ENCODE measurements around the gene CAPNS1.
A peak's percentile ranks its signal among the peaks of the same experiment; 100 is the strongest.

CAPNS1 gene

DNA sequence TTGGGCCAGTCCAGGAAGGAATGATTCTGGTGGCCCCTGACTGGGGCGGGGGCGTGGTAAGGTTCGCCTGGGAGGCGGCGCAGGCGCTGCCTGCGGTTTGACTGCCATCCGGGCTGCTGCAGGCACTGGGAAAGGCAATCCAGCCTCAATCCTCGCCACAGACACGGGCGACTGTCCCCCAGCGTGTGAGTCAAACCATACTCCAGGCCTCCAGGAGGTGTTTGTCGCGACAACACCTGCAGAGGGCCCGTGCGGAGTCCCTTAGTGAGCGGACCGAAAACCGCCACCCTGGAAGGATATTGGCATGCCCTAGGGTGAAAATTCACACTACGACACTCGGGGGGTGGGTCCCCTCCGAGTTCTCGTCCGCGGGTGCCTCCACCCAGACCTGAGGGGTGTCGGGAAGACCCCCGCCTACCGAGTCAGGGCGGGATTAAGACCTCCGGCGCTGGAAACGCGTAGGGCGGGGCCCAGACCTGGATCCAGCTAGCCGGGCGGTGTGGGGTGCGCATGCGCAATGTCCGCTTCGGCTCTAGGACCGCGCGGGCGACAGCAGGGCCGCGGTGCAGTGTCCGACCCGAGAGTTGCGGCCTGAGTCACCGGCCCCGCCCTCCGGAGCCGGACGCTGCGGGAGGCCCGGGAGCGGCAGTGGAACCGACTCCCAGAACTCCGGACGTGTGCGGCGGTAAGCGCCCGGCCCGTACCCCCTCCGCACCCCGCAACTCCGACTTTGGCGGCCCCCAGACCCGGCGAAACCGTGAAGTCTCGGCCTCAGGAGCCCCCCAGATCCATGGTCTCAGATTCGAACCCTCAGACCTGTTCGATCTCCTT lies at the start of gene CAPNS1:
TSS of gene CAPNS1 (plus strand) at position 594 of the 831 bp plus-strand sequence. CDS start 946 bp downstream, outside the sequence.
- peak; percentile 97 for DNase-seq (ENCODE audit: low spot score)

DNA sequence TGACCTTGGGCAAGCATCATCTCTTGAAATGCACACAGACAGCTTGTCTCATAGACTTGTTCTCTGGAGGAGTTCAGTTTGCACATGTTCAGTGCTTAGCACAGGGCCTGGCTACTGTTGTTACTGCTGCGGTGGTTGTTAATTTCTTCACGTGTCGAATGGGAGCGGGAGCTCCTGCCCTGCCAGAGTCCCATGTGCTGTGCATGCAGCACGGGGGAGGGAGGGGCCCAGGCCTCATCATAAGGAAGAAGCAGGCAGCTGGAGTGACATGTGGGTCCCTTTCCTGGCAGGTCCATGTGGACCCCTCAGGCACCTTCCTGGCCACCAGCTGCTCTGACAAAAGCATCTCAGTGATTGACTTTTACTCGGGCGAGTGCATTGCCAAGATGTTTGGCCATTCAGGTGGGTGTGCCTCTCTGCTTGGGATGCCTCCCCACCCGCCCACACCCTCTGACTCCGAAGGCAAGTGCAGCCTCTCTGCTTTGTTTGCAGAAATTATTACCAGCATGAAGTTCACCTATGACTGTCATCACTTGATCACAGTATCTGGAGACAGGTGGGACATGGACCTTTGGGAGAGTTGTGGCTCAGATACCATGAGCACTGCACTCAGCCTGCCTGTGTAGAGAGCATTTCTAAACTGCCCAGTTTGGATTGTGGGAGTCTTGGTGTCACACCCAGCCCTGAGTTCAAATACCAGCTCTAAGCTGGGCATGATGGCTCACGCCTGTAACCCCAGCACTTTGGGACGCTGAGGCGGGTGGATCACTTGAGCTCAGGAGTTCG lies 48.8 kb upstream of the CAPNS1 start:
- DNase-seq (ENCODE audit: low spot score) = no peak

DNA sequence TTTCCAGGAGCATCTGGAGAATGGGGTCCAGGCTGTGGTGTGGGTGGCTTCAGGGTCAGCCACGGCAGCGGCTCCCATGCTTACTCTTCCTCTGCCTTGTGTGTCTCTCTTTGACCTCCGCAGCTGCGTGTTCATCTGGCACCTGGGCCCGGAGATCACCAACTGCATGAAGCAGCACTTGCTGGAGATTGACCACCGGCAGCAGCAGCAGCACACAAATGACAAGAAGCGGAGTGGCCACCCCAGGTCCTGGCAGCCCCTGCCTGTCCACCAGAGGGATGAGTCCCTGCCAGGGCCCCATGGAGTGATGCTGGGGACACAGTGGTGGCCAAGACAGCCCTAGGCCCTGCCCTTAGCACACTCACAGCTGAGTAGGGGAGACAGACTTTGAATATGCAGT lies 47.3 kb upstream of the CAPNS1 start:
- DNase-seq (ENCODE audit: low spot score) = no peak

DNA sequence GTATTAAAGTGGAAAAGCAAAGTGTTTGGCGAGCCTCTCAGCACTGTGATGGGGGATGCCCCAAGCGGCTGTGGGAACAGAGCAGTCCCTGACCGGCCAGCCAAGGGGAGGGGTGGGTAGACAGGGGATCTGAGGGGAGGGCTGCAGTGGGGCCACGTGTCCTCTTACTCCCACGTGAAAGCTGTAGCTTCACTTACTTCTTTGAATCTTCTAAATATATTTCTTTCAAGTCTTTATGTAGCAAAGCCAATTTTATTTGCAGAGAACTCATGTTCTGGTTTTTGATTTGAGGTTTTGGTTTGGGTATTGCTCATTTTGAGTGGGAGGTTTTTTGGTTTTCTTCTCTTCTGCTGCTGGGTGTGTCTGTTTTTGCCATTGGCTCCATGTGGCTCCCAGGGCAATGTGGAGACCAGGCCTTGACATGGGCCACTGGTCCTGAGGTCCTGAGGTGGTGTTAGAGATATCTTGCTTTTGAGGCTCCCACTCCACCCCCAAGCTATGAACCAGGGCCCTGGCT lies 46.7 kb upstream of the CAPNS1 start:
- no peak for DNase-seq (ENCODE audit: low spot score)

DNA sequence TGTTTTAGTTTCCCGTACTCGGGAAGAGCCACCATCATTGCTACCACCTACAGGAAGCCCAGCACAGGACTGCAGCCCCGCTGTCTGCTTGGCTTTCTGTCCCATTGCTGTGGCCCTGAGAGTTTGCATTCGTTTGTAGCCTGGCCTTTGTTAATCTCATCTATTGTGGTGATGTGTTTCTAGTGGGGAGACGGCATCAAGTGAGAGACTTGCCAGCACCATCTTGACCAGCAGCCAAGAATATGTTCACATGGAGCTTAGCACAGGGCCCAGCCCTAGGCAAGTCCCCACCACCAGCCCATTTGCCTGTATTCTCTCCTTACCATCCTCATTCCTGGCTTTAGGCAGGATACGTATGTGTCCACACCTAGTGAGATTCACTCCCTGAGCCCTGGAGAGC lies 46.2 kb upstream of the CAPNS1 start:
- no peak for DNase-seq (ENCODE audit: low spot score)

DNA sequence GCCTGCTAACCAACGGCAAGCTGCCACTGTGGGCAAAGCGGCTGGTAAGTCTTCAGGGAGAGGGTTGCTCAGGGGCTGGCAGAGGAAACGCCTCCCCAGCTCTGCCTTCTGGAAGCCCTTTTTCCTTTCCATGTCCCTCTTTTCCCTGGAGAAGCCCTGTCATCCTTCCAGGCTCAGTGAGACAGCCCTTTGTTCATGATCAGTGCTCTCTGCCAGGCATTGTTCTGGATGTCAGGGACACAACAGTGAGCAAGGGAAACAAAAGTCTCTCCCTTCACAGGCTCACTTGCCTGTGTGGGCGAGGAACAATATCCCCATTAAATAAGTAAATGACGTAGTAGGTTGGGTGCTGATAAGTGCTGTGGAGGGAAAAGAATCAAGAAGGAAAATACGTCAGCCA lies 42.8 kb upstream of the CAPNS1 start:
- DNase-seq (ENCODE audit: low spot score) = no peak

DNA sequence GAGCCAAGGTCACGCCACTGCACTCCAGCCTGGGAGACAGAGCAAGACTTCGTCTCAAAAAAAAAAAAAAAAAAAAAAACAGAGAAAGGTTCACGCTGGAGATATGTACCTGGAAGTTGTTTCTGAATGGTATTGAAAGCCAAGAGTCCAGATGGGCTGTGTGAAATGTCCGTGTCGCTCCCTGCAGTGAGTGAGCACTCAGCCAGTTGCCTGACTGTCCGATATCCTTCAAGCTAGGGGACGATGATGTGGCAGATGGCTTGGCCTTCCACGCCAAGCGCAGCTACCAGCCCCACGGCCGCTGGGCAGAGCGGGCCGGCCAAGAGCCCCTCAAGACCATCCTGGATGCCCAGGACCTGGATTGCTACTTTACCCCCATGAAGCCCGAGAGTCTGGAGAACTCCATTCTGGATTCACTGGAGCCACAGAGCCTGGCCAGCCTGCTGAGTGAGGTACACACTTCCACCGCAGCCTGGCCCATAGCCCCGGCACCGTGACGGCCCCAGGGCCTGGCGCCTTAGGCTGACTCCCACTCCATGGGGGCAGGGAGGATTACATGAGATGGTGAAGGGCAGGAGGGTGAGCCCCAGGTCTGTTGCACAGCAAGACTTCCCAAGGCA lies 40.6 kb upstream of the CAPNS1 start:
- no peak for DNase-seq (ENCODE audit: low spot score)

DNA sequence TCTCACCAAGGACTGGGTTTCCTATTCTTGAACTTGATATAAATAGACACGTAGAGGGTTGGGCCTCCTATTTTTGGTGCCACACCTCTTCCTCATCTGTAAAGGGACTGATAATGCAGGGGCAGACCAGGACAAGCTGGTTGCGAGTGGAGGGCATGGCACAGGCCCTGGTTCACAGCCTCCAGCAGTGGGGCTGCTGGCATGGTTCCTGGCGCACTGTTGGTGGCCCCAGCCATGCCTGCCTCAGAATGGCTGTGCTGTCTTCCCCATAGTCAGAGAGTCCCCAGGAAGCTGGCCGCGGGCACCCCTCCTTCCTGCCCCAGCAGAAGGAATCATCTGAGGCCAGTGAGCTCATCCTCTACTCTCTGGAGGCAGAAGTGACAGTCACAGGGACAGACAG lies 39.4 kb upstream of the CAPNS1 start:
- DNase-seq (ENCODE audit: low spot score) = no peak

DNA sequence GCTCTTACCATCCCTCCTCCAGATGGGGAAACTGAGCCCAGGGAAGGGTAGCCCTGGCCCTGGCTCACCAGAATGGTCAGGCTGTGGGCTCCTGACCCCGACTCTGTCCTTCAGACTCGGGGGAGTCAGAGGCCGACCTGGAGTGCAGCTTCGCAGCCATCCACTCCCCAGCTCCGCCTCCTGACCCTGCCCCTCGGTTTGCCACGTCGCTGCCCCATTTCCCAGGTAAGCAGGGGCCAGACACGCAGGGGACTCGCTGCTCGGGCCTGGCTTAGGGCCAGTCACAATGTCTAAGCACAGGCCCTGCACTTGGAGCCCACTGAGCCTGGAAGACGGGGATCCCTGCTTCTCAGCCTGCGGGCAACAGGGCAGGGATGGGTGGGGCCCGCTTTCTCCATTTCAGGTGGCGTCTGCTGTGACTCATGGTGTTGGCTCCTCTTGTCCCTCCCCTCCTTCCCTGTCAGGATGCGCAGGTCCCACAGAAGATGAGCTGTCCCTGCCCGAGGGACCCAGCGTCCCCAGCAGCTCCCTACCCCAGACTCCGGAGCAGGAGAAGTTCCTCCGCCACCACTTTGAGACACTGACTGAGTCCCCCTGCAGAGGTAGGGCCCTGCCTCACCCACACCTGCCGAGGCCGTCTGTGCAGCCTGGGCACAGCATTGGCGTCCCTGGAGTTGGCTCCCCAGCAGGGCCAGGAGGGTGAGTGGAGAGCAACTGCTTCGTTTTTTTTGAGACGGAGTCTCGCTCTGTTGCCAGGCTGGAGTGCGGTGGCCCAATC lies 38.1 kb upstream of the CAPNS1 start:
- DNase-seq (ENCODE audit: low spot score) = no peak

DNA sequence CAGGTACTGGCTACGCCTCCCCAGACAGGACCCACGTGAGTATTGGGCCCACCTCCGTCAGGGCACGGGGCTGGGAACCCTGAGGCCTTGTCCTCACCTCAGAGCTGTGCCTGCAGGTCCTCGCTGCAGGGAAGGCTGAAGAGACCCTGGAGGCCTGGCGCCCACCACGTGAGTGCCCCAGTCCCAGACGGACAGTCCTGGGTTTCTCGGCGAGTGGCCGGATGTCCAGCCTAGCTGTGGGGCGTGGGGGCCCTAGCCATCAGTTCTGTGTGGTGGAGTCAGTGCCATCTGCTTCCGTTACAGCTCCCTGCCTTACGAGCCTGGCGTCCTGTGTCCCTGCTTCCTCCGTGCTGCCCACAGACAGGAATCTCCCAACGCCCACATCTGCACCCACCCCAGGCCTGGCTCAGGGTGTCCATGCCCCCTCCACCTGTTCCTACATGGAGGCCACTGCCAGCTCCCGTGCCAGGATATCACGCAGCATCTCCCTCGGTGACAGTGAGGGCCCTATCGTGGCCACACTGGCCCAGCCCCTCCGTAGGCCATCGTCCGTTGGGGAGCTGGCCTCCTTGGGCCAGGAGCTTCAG lies 36.7 kb upstream of the CAPNS1 start:
- no peak for DNase-seq (ENCODE audit: low spot score)

DNA sequence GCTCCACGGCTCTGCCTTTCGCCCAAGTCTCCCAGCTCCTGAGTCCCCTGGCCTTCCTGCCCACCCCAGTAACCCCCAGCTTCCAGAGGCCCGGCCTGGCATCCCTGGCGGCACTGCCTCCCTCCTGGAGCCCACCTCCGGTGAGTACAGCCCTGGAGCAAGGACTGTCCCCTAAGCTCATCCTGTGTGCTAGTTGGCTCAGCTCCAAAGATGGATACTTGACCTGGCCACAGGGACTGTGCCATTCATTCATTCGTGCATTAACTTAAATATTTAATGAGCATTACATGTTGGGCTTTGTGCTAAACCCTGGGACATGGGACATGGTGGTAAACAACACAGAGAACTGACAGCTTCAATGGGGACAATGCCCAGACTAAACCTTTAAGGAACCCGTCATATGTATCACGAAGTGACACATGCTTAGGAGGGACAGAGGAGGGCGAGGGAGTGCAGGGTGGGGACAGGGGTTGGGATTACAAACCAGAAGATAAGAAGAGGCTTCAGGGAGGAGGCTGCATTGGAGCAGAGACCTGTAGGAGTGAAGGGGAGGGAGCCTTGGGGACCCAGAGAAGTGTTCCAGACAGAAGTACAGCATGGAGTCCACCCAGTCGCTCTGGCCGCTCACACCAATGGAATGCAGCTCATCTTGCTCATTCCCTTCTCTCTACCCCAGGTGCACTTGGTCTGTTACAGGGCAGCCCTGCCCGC lies 35.9 kb upstream of the CAPNS1 start:
- DNase-seq (ENCODE audit: low spot score) = peak; percentile 68

DNA sequence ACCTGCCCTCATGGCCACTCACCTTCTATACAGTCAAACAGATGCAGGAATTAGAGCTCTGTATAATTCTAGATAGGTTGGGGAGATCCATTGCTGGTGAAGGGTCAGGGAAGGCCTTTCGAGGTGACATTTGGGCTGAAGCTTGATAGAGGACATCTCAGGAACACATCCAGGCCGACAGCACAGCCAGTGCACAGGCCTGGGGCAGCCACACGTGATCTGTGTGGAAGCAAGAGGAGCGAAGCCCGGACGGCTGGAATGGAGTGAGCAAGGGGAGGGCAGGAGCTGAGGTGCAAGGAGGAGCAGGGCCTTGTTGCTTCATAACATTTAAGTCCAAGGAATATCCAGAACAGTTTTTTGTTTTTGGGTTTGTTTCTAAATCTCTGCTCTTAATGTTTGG lies 33.4 kb upstream of the CAPNS1 start:
- DNase-seq (ENCODE audit: low spot score) = no peak

DNA sequence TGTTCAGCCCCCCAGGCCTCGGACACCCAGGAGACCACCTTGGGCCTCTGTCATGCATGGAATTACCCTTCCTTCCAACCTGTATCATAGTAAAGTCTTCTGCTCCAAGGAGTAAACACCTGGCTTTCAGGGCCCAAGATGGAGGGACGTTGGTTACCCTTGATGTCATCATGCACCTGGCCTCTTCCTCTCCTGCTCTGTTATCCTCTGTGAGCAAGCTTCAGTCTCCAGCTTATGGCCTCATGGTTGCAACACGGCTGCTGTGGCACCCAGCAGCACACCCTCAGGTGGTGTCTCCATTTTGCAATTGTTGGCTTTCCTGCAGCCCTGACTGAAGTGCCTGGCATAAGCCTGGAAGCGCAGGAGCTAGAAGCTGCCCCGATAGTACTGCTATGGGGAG lies 32.9 kb upstream of the CAPNS1 start:
- no peak for DNase-seq (ENCODE audit: low spot score)

DNA sequence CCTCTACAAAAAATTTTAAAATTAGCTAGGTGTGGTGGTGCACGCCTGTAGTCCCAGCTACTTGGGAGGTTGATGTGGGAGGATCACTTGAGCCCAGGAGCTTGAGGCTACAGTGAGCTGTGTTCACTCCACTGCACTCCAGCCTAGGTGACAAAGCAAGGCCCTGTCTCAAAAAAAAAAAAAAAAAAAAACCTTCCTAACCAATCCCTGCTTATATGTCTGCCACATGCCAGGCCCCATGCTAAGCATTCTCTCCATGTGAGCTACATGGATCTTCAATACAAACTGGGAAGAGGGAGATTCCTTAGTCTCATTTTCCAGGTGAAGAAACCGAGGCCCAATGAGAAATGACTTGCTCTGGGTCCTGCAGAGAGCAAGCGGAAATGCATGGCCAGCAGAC lies 31.2 kb upstream of the CAPNS1 start:
- DNase-seq (ENCODE audit: low spot score) = no peak

DNA sequence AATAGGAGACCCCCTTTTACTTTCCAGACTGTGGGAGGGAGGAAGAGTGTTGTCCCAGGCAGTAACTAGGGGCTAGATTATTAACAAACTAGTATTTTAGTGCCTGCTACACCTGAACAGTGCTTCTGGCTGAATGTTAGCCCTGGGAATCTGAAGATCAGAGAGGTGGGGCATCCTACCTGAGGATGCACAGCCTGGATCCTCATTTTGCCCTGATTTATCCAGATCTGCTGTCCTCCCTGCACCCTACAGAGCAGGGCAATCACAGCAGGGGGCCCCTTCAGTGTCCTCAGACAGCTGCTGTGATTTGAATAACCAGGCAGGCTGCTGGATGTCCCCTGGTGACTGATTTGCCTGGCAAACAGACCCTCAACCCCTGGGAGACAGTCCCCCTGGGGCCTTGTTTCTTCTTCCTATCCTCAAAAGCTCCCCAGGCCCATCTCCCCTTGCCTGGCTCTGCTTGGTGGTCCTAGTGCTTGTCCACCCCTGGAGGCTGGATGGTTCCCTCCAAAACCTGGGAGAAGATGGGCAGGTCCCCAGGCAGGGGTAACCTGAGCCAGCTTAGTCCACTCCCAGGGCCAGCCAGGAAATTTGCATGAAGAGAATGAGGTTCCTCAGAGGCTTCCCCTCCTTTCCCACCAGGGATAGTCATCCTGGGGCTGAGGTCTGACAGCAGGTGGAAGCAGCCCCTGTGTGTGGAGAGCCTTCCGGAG lies 29.2 kb upstream of the CAPNS1 start, which contains the start of gene OVOL3:
TSS of gene OVOL3 (plus strand) at position 657 of the 713 bp plus-strand sequence. CDS start 60 bp downstream, outside the sequence.
- DNase-seq (ENCODE audit: low spot score) = no peak

DNA sequence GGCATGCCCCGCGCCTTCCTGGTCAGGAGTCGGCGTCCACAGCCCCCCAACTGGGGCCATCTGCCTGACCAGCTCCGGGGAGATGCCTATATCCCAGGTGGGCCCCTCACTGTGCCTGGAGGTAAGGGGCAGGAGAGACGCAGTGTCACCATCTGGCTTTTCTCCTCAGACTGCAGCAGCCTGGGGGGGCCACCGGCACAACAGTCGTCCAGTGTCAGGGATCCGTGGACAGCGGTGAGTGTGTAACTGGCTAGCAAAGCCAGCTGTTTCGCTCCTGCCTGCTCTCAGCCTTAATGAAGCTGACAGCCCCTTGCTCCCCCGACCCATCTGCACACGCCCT lies 28.7 kb upstream of the CAPNS1 start:
- DNase-seq (ENCODE audit: low spot score) = no peak

DNA sequence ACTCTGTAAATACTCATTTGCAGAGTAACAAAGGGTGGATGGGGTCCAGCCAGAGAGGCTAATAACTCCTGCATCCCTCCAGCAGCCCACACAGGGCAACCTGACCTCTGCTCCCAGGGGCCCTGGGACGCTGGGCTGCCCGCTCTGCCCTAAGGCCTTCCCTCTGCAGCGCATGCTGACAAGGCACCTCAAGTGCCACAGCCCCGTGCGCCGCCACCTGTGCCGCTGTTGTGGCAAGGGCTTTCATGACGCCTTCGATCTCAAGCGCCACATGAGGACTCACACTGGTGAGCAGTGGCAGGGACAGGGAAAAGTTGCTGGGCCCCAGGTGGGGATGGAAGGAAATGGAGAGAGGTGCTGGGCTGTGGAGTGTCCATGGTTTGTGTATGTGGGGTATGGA lies 27.2 kb upstream of the CAPNS1 start:
- DNase-seq (ENCODE audit: low spot score) = no peak

DNA sequence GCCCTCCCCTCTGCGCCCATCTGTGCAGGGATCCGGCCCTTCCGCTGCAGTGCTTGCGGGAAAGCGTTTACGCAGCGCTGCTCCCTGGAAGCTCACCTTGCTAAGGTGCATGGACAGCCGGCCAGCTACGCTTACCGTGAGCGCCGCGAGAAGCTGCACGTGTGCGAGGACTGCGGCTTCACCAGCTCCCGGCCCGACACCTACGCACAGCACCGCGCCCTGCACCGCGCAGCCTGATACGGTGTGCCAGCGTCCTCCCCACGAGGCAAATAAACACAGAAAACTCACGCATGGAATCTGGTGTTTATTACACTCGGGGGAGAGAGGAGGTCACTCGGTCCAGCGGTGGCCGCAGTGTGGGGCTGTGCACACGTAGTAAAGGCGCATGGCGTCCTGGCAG lies 26.4 kb upstream of the CAPNS1 start:
- no peak for DNase-seq (ENCODE audit: low spot score)

DNA sequence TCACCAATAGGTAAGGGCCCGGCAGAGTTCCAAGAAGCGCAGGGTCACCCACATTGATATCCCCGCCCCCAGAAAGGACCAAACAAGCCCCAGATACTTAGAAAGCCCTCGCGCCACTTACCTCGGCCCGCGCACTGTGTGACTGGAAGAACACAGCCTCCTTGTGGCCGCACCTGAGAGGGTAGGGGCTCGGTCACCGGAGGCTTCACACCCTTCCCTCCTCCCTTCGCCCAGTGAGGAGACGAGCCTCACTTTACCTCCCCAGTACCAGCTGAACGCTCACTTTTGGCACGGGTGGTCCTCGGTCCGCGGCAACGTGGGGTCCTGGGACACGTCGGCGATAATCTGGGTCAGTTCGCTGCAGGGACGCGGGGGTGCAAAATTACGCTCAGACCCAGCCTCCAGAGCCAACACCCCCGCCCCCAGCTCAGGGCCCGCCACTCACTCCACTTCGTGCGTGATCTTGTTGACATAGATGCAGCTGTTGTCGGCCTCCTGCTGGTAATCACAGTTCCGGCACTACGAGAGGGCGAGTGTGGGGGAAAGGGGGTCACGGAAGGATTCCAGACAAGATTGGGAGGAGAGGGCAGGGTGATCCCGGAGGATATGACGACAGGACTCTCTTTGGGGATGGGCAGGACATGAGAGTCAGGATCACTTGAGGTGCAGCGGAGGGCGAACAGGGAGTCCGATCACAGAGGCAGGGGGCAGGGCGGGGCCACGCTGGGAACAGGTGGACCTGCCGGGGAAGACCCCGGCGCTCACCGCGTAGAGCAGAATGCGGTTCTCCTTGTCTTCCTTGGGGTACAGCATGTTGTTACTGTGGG lies 25.8 kb upstream of the CAPNS1 start:
- peak; percentile 48 for DNase-seq (ENCODE audit: low spot score)

Data from kidney tubule cell (primary cell).